PC-9 (cell line): Measurements from ENCODE around the gene RUNDC3A. TPM values are rescaled to one million over a fixed set of nuclear protein-coding genes. Genes with fewer than 3 reads are reported as not detected.
A peak's percentile ranks its signal among the peaks of the same experiment; 100 is the strongest.
"Not testable (repeated sequence)": the region's sequence is repeated elsewhere in the genome, so short reads cannot be mapped to it uniquely, and the experiment has no call there.

Experiments
- BruUV-seq: library from RNA; stranded (reverse); fragments of 400-500 nt; replicated peaks from 2 replicates; lab custom pipeline; 2021; lab: Mats Ljungman, UMichigan
- CTCF ChIA-PET: fragments of 300-600 bp; sonication (Branson Sonifier 250); formaldehyde crosslinking; loops from one replicate; lab custom pipeline; 2022; ENCODE audit warnings: antibody characterized with exemption; lab: Charles Lee
- POLR2A ChIA-PET: fragments of 300-600 bp; sonication (Branson Sonifier 250); formaldehyde crosslinking; loops from one replicate; lab custom pipeline; 2022; ENCODE audit warnings: antibody characterized with exemption; ENCODE audit not compliant: unreplicated experiment; lab: Charles Lee
- DNase-seq, 2 experiments: peaks; one replicate each; pipeline versions ENCODE4 v3.0.0 to v3.0.0-alpha.2; 2015 to 2022; ENCODE audit warnings: mixed read lengths in 1 of 2
- H2AFZ ChIP-seq: fragments of 200-600 bp; sonication (generic); 2 replicates; pipeline ENCODE4 v1.8.1; 2017; ENCODE audit warnings: antibody characterized with exemption
- H3F3A ChIP-seq: fragments of 200-600 bp; sonication (generic); 2 replicates; pipeline ENCODE4 v1.8.1; 2017; ENCODE audit warnings: antibody characterized with exemption, mild to moderate bottlenecking, low read depth; ENCODE audit not compliant: insufficient read depth
- H3K27ac ChIP-seq: fragments of 200-600 bp; sonication (generic); 2 replicates; pipeline ENCODE4 v1.6.1; 2016; ENCODE audit warnings: mixed run types
- H3K27me3 ChIP-seq: fragments of 200-600 bp; sonication (generic); 2 replicates; pipeline ENCODE4 v1.6.1; 2016; ENCODE audit warnings: low read depth, mixed run types; ENCODE audit not compliant: insufficient read depth
- H3K36me3 ChIP-seq: fragments of 200-600 bp; sonication (generic); 2 replicates; pipeline ENCODE4 v1.6.1; 2016; ENCODE audit warnings: low read depth, mixed run types
- H3K4me1 ChIP-seq: fragments of 200-600 bp; sonication (generic); replicated peaks from 2 replicates; pipeline ENCODE4 v1.6.1; 2016; ENCODE audit warnings: mixed run types; ENCODE audit not compliant: insufficient read depth
- H3K4me2 ChIP-seq: fragments of 200-600 bp; sonication (generic); 2 replicates; pipeline ENCODE4 v1.6.1; 2017; ENCODE audit warnings: mixed run types
- H3K4me3 ChIP-seq: fragments of 200-600 bp; sonication (generic); 2 replicates; pipeline ENCODE4 v1.6.1; 2016; ENCODE audit warnings: mixed run types
- H3K79me2 ChIP-seq: fragments of 200-600 bp; sonication (generic); 2 replicates; pipeline ENCODE4 v1.6.1; 2017; ENCODE audit warnings: low read depth, mixed run types
- H3K9me2 ChIP-seq: fragments of 200-600 bp; sonication (generic); 2 replicates; pipeline ENCODE4 v1.8.1; 2017; ENCODE audit warnings: mild to moderate bottlenecking; ENCODE audit not compliant: insufficient read depth
- H3K9me3 ChIP-seq: fragments of 200-600 bp; sonication (generic); 2 replicates; pipeline ENCODE4 v1.8.1; 2016; ENCODE audit warnings: low read depth; ENCODE audit not compliant: insufficient read depth
- H4K20me1 ChIP-seq: fragments of 200-600 bp; sonication (generic); 2 replicates; pipeline ENCODE4 v1.8.1; 2017; ENCODE audit not compliant: insufficient read depth
- EZH2 ChIP-seq: fragments of 200-600 bp; sonication (generic); IDR thresholded peaks from 2 replicates; pipeline ENCODE4 v1.8.0; 2017; ENCODE audit warnings: antibody characterized with exemption, low read depth
- intact Hi-C: fragments of 100-400 bp; cut with micrococcal nuclease; formaldehyde crosslinking; loops from one replicate; pipeline ENCODE4 v1.10.0; 2022; ENCODE audit not compliant: unreplicated experiment
- total RNA-seq: library from RNA; stranded (reverse); gene quantifications from 2 replicates; pipeline ENCODE4 v1.2.3, GENCODE V29; 2021
- TF ChIP-seq, protein P1 (sequence below): fragments of 200-600 bp; sonication (generic); conservative IDR thresholded peaks from 2 replicates; pipeline ENCODE4 v1.6.1; 2017; ENCODE audit warnings: mixed run types, antibody characterized with exemption, mild to moderate bottlenecking, moderate library complexity

RUNDC3A gene
- total RNA-seq, 1 experiment from 2014 or later: not detected

DNA sequence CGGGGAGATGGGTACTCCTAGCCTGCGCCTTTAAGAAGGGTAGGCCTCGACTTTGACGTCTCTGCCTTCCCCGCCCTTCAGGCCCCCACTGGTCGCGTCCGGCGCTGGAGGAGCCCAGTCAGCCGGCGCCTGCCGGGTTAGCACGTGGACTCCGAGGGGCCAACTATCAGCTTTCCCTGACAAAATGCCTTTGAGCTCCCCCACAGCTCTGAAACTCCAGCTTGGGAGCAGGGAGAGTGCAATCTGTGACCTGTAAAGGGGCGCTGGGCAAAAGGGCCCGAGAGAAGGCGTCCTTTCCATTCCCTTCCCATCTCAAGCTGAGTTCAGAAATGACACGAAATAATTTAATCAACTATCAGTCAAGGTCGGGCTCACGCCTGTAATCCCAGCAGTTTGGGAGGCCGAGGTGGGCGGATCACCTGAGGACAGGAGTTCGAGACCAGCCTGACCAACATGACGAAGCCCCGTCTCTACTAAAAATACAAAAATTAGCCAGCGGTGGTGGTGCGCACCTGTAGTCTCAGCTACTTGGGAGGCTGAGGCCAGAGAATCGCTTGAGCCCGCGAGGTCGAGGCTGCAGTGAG lies 18.6 kb downstream of the RUNDC3A start:
- TF ChIP-seq EZH2: no peak
- TF ChIP-seq, protein P1, sequence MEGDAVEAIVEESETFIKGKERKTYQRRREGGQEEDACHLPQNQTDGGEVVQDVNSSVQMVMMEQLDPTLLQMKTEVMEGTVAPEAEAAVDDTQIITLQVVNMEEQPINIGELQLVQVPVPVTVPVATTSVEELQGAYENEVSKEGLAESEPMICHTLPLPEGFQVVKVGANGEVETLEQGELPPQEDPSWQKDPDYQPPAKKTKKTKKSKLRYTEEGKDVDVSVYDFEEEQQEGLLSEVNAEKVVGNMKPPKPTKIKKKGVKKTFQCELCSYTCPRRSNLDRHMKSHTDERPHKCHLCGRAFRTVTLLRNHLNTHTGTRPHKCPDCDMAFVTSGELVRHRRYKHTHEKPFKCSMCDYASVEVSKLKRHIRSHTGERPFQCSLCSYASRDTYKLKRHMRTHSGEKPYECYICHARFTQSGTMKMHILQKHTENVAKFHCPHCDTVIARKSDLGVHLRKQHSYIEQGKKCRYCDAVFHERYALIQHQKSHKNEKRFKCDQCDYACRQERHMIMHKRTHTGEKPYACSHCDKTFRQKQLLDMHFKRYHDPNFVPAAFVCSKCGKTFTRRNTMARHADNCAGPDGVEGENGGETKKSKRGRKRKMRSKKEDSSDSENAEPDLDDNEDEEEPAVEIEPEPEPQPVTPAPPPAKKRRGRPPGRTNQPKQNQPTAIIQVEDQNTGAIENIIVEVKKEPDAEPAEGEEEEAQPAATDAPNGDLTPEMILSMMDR: no peak
- intact Hi-C loops: no loop called here
- H3K9me3 ChIP-seq: no peaks in the 10 kb centered on the region
- H3K27ac ChIP-seq: no peak overlapping the region
- peaks cover 29% of the 10 kb centered on the region; the same call in 1 of the 2 replicates for H3F3A ChIP-seq
- H3K27me3 ChIP-seq: no peaks in the 10 kb centered on the region
- ChIA-PET CTCF (interaction anchor here (0.5 to 1.0 kb wide), 2 partner anchors 19 to 641 kb away, joined by 3 read pairs; no protein-coding TSS in a partner anchor), POLR2A (interaction anchor here (0.5 to 0.7 kb wide), 3 partner anchors 18 to 226 kb away, joined by 6 to 7 read pairs (median 7); partner anchors contain the start of gene GRN)
- no peak overlapping the region for H2AFZ ChIP-seq
- DNase-seq: peak; percentile 91 to 93
- H4K20me1 ChIP-seq: no peaks in the 10 kb centered on the region
- H3K9me2 ChIP-seq: no peaks in the 10 kb centered on the region
- H3K4me2 ChIP-seq: peak overlapping the region; percentile 57
- BruUV-seq: no TSS peak
- H3K79me2 ChIP-seq: peaks cover 28% of the 10 kb centered on the region
- H3K36me3 ChIP-seq: no peaks in the 10 kb centered on the region
- peak overlapping the region; percentile 18; the same call in 1 of the 2 replicates for H3K4me3 ChIP-seq
- H3K4me1 ChIP-seq: peaks cover 11% of the 10 kb centered on the region; the same call in 1 of the 2 replicates

DNA sequence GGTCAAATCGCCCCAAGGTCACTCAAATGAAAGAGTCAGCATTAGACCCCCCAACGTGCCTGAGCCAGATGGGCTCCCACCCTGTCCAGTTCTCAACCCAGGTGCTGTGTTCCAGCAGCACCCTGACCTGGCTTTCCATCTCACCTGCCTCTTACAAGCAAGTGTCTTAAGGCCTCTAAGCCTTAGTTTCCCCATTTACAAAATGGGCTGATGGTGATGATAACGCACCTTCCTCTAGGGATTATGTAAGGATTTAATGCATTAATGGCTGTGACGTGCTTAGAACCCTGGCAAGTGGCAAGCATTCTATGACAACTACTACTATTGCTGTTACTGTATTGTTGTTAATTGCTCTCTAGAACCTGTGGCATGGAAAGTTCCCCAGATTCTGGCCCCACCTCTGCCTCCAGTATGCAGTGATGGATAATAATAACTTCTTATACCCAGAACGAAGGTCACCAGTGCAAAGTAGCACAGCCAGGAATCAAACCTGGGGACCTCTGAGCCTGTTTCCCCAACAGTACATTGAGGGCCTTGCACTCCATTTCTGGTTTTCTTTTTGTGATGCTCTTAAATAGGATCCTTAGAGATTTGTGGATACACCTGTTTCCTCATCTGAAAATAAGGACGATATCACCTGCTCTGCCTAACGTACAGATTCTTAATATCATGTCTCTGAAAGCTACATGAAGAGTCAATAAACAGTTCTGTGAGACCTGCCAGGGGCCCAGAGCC lies 19.5 kb downstream of the RUNDC3A start:
- TF ChIP-seq, protein P1: no peak
- no peak for TF ChIP-seq EZH2
- Histone ChIP-seq H3K27me3 (no peaks in the 10 kb centered on the region), H3K4me3 (no peak overlapping the region), H3K27ac (no peak overlapping the region), H4K20me1 (no peaks in the 10 kb centered on the region), H3K79me2 (peaks cover 21% of the 10 kb centered on the region), H3K9me2 (no peaks in the 10 kb centered on the region), H3K4me2 (no peak overlapping the region), H2AFZ (no peak overlapping the region), H3F3A (peaks cover 37% of the 10 kb centered on the region; the same call in 1 of the 2 replicates), H3K36me3 (no peaks in the 10 kb centered on the region), H3K4me1 (peaks cover 11% of the 10 kb centered on the region; the same call in 1 of the 2 replicates), H3K9me3 (no peaks in the 10 kb centered on the region)
- POLR2A ChIA-PET: interaction anchor here (0.6 kb wide), 1 partner anchor 496 kb away, joined by 5 read pairs; no protein-coding TSS in a partner anchor
- intact Hi-C loops: no loop called here
- no peak for DNase-seq
- CTCF ChIA-PET: interaction anchor here (0.5 kb wide), 1 partner anchor 280 kb away, joined by 4 read pairs; no protein-coding TSS in a partner anchor
- BruUV-seq: no TSS peak

DNA sequence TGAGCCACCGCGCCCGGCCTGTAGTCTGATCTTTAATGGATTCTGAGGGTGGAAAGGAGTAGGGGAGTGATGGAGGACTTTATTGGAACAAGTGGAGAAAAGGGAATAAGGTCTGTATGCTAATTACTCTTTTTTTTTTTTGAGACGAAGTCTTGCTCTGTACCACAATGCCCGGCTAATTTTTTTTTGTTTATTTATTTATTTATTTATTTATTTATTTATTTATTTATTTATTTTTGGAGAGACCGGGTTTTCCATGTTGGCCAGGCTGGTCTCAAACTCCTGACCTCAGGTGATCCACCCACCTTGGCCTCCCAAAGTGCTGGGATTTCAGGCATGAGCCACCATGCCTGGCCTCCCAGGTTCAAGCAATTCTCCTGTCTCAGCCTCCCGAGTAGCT lies 21.1 kb downstream of the RUNDC3A start:
- H4K20me1 ChIP-seq, H2AFZ ChIP-seq, H3K36me3 ChIP-seq, H3K27me3 ChIP-seq, DNase-seq, H3K9me2 ChIP-seq, intact Hi-C loops, H3K9me3 ChIP-seq, BruUV-seq, CTCF ChIA-PET, POLR2A ChIA-PET, H3K4me2 ChIP-seq, H3K27ac ChIP-seq, H3K4me3 ChIP-seq, H3K79me2 ChIP-seq: not testable (repeated sequence)
- Histone ChIP-seq H3K4me1 (peaks cover 11% of the 10 kb centered on the region; the same call in 1 of the 2 replicates), H3F3A (peaks cover 38% of the 10 kb centered on the region; the same call in 1 of the 2 replicates)

DNA sequence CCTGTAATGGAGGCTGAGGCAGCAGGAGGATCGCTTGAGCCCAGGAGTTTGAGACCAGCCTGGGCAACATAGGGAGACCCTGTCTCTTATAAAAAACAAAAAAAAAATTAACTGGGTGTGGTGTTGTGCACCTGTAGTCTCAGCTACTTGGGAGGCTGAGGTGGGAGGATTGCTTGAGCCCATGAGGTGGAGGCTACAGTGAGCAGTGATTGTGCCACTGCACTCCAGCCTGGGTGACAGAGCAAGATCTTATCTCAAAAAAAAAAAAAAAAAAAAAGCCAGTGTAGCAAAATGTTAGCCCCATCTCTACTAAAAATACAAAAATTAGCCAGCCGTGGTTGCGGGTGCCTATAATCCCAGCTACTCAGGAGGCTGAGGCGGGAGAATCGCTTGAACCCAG lies 21.9 kb downstream of the RUNDC3A start:
- H3K27me3 ChIP-seq, H3K9me3 ChIP-seq, H3K4me3 ChIP-seq, BruUV-seq, CTCF ChIA-PET, H3K27ac ChIP-seq, H3K36me3 ChIP-seq, POLR2A ChIA-PET, H3K4me2 ChIP-seq, H3K9me2 ChIP-seq, H4K20me1 ChIP-seq, DNase-seq, H2AFZ ChIP-seq, H3K79me2 ChIP-seq: not testable (repeated sequence)
- intact Hi-C loops: loop anchor here (5.0 kb wide), 1 partner anchor 388 kb away; the partner anchor contains the start of gene PPY
- Histone ChIP-seq H3F3A (peaks cover 33% of the 10 kb centered on the region; the same call in 1 of the 2 replicates), H3K4me1 (peaks cover 11% of the 10 kb centered on the region; the same call in 1 of the 2 replicates)
